Measurements from ENCODE around the gene MARCHF2. TPM values are rescaled to one million over a fixed set of nuclear protein-coding genes. Genes with fewer than 3 reads are reported as not detected.
A peak's percentile ranks its signal among the peaks of the same experiment; 100 is the strongest.

MARCHF2 gene
- total RNA-seq, 2 donors from 2014 or later: 165 to 294 TPM

- Histone ChIP-seq H3K4me1 (ENCODE audit: control insufficient read depth in 1 of 2, low read depth in 2 of 2) (peaks cover 29 to 62% of the 10 kb centered on the region in 2 donors), H3K27me3 (replicated peaks; ENCODE audit: insufficient read depth) (no peaks in the 10 kb centered on the region), H3K4me3 (no peak overlapping the region), H3K36me3 (peaks cover 6% of the 10 kb centered on the region), H3K9me3 (no peaks in the 10 kb centered on the region), H3K27ac (no peak overlapping the region)
- DNase-seq (ENCODE audit: low spot score): no peak
- ATAC-seq (ENCODE audit: insufficient number of reproducible peaks, low FRiP score, low read depth): no peak
- no peak for TF ChIP-seq CTCF (IDR thresholded peaks at IDR 0.05)
Measured at GRCh38 chr19:8396185-8396562, 16.9 kb upstream of the MARCHF2 start.

- ATAC-seq (ENCODE audit: insufficient number of reproducible peaks, low FRiP score, low read depth) (no peak), DNase-seq (ENCODE audit: low spot score) (no peak)
- peaks cover 24 to 56% of the 10 kb centered on the region in 2 donors for H3K4me1 ChIP-seq (ENCODE audit: control insufficient read depth in 1 of 2, low read depth in 2 of 2)
- TF ChIP-seq CTCF (IDR thresholded peaks at IDR 0.05): peak; percentile 61
- no peak overlapping the region for H3K27ac ChIP-seq
- no peaks in the 10 kb centered on the region for H3K27me3 ChIP-seq (replicated peaks; ENCODE audit: insufficient read depth)
- H3K36me3 ChIP-seq: peaks cover 9% of the 10 kb centered on the region
- no peaks in the 10 kb centered on the region for H3K9me3 ChIP-seq
- H3K4me3 ChIP-seq: no peak overlapping the region
Measured at GRCh38 chr19:8396563-8397203, 16.4 kb upstream of the MARCHF2 start.

GRCh38 chr19:8397271-8397670 is 15.8 kb upstream of the MARCHF2 start:
- Histone ChIP-seq H3K27me3 (replicated peaks; ENCODE audit: insufficient read depth) (no peaks in the 10 kb centered on the region), H3K9me3 (no peaks in the 10 kb centered on the region), H3K4me3 (no peak overlapping the region), H3K36me3 (peaks cover 15% of the 10 kb centered on the region), H3K27ac (no peak overlapping the region), H3K4me1 (ENCODE audit: control insufficient read depth in 1 of 2, low read depth in 2 of 2) (peaks cover 20 to 51% of the 10 kb centered on the region in 2 donors)
- ATAC-seq (ENCODE audit: insufficient number of reproducible peaks, low FRiP score, low read depth) (no peak), DNase-seq (ENCODE audit: low spot score) (no peak)
- TF ChIP-seq CTCF (IDR thresholded peaks at IDR 0.05): no peak

GRCh38 chr19:8397746-8398310 is 15.3 kb upstream of the MARCHF2 start:
- H3K4me3 ChIP-seq: no peak overlapping the region
- H3K27me3 ChIP-seq (replicated peaks; ENCODE audit: insufficient read depth): no peaks in the 10 kb centered on the region
- no peak for TF ChIP-seq CTCF (IDR thresholded peaks at IDR 0.05)
- no peak overlapping the region for H3K27ac ChIP-seq
- H3K36me3 ChIP-seq: peaks cover 21% of the 10 kb centered on the region
- DNase-seq (ENCODE audit: low spot score) (no peak), ATAC-seq (ENCODE audit: insufficient number of reproducible peaks, low FRiP score, low read depth) (no peak)
- peaks cover 14 to 45% of the 10 kb centered on the region in 2 donors for H3K4me1 ChIP-seq (ENCODE audit: control insufficient read depth in 1 of 2, low read depth in 2 of 2)
- H3K9me3 ChIP-seq: no peaks in the 10 kb centered on the region

DNA sequence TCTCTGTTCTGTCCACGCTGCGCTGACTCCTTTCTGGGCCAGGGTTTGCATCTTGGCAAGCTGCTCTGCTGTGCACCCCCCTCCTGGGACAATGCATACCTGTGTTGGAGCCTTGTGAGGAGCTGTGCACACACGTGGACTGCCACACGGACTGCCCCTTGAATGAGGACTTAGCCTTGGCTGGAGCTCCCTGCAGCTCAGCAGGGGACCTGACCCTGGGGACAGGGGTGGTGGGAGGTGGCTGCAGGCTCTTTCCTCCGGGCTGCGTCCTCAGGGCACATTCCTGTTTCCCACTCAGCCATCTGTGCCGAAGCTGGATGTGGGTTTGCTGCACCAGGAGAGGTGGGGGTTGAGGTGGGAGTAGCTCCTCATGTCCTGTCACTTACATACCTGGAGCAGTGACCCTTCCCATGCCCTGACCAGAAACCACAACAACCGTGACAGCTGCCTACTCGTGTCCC is 14.8 kb upstream of the MARCHF2 start:
- Histone ChIP-seq H3K9me3 (no peaks in the 10 kb centered on the region), H3K4me3 (no peak overlapping the region), H3K27ac (no peak overlapping the region), H3K4me1 (ENCODE audit: control insufficient read depth in 1 of 2, low read depth in 2 of 2) (peaks cover 11 to 40% of the 10 kb centered on the region in 2 donors), H3K27me3 (replicated peaks; ENCODE audit: insufficient read depth) (no peaks in the 10 kb centered on the region), H3K36me3 (peaks cover 26% of the 10 kb centered on the region)
- no peak for TF ChIP-seq CTCF (IDR thresholded peaks at IDR 0.05)
- no peak for ATAC-seq (ENCODE audit: insufficient number of reproducible peaks, low FRiP score, low read depth)
- DNase-seq (ENCODE audit: low spot score): no peak

Data from thoracic aorta (tissue), 2 donors.